Fibroblast of pulmonary artery (primary cell): ENCODE results near the gene NBEA.
A peak's percentile ranks its signal among the peaks of the same experiment; 100 is the strongest.

Experiments used
- DNase-seq: peaks from one replicate; pipeline ENCODE4 v3.0.0-alpha.2; 2010; ENCODE audit warnings: low read depth
- H3K4me3 ChIP-seq: replicated peaks from 2 replicates; pipeline ENCODE4 v1.5.1; 2011; ENCODE audit warnings: low read depth, mild to moderate bottlenecking, control low read depth, low read length, moderate library complexity
- TF ChIP-seq, protein P1 (sequence below): IDR thresholded peaks from 2 replicates; pipeline ENCODE4 v1.5.1; 2011; ENCODE audit warnings: mild to moderate bottlenecking, control low read depth, low read length, inconsistent platforms; ENCODE audit errors: missing control alignments

Gene NBEA

GRCh38 chr13:35496006-35496405, 553.9 kb downstream of the NBEA start:
- TF ChIP-seq, protein P1, sequence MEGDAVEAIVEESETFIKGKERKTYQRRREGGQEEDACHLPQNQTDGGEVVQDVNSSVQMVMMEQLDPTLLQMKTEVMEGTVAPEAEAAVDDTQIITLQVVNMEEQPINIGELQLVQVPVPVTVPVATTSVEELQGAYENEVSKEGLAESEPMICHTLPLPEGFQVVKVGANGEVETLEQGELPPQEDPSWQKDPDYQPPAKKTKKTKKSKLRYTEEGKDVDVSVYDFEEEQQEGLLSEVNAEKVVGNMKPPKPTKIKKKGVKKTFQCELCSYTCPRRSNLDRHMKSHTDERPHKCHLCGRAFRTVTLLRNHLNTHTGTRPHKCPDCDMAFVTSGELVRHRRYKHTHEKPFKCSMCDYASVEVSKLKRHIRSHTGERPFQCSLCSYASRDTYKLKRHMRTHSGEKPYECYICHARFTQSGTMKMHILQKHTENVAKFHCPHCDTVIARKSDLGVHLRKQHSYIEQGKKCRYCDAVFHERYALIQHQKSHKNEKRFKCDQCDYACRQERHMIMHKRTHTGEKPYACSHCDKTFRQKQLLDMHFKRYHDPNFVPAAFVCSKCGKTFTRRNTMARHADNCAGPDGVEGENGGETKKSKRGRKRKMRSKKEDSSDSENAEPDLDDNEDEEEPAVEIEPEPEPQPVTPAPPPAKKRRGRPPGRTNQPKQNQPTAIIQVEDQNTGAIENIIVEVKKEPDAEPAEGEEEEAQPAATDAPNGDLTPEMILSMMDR: no peak
- DNase-seq: no peak
- H3K4me3 ChIP-seq: no peak overlapping the region

DNA sequence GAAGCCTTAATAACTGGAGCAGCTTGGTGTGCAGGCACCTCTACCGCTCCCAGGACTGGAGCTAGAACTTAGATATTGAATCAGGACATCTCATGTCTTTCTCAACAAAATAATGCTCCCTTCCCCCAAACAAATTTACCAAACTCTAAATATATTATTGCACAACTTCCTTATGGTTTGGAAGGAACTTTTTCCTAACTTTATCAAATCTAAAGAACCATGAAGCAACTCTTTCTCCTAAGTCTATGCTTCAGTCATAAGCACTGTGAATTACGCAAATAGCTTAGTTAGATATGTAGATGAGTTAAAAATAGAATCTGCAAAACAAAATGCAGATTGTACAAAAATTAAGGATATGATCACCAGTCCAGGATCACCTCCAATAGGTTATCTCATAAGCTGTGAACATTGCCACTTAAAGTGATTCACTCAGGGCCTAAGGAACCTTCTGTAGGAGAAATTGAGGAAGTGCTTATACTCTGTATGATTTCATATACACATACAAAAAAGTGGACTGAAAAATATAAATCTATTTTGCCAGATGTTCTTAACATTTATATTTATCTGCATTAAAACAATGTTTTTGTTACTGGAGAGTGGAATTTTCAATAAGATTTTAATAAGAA, 554.8 kb downstream of the NBEA start:
- TF ChIP-seq, protein P1: no peak
- peak; percentile 39 for DNase-seq

DNA sequence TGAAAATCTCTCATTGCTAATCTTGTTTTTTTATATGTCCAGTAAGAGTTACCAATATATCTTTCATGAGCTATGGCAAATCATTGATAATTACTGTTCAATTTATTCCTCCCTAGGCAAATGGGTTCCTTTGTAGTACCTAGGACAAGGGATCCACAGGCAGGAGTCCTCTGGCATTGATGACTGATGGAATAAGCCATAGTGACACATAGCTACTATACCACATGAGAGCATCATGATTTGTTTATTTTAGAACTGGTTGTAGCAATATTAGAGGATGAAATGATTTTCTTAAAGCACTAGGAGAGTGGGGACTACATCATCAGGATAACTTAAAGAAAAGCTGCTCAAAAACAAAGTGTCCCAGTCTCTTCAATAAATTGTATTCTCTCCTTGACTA, 556.2 kb downstream of the NBEA start:
- TF ChIP-seq, protein P1: no peak
- DNase-seq: no peak
- no peak overlapping the region for H3K4me3 ChIP-seq

More for the DNA sequence above, 554.8 kb downstream of the NBEA start:
- no peak overlapping the region for H3K4me3 ChIP-seq

- no peak for DNase-seq
- TF ChIP-seq, protein P1: no peak
- H3K4me3 ChIP-seq: no peak overlapping the region
Observed at GRCh38 chr13:35499196-35499662, 557.2 kb downstream of the NBEA start.

DNA sequence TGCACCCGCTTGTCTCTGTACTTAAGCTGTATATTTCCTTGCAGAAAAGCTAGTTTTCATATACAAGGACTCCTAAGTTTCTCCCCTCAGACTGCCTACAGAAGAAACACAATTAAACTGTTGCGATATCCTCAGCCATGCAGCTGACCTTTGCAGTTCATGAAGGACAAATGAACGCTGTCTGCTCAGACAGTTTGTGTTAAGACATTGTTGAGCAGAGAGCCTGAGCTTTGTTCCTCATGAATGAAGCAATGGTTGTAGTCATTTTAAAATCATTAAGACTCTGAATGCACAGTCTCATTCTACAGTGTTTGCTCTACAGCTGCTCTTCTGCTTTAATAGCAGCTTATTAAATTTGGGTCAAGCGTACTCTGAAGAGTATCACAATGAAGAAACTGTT, 557.6 kb downstream of the NBEA start:
- DNase-seq: no peak
- TF ChIP-seq, protein P1: no peak
- no peak overlapping the region for H3K4me3 ChIP-seq

GRCh38 chr13:35500144-35500543, 558.1 kb downstream of the NBEA start:
- TF ChIP-seq, protein P1: no peak
- H3K4me3 ChIP-seq: no peak overlapping the region
- no peak for DNase-seq

DNA sequence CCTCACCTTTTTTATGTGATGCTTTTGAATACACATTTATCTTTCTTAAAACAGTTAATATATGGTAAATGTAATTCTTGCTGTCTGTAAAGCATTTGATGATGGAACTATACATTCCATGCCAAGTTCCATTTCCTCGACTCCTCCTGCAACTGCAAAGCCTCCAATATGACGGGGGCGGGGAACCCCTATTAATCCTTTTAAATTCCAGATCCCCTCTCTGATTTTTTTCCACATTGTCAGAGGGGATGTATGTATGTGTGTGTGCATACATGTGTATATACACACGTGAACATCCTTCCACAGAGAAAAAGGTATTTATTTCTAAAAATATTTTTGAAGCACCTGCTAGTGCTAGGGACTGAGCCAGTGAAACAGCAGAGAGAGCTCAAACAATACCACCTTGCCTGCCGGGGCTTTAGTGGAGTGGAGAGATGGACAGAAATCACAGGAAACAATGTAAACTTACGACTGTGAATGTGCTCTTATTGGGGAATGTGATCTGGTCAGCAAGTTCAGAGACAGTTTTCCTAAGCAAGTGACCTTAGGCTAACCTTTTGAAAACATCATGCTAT, 559.7 kb downstream of the NBEA start:
- H3K4me3 ChIP-seq: no peak overlapping the region
- no peak for DNase-seq
- TF ChIP-seq, protein P1: no peak
